Measurements from ENCODE around the gene ETF1. TPM values are rescaled to one million over a fixed set of nuclear protein-coding genes. Genes with fewer than 3 reads are reported as not detected.

ETF1 gene
- total and polyA plus RNA-seq, 9 of the 15 experiments (the other 6 are each of a cell fraction or from before 2014, with no cell fraction given), result 53.7 to 209 (median 164) TPM

- peak; percentile 18; the same call in 1 of the 2 replicates for TF ChIP-seq RERE (CRISPR knock-in tag; IDR thresholded peaks at IDR 0.05; ENCODE audit: borderline replicate concordance)
- no peak for TF ChIP-seq HNRNPK (IDR thresholded peaks at IDR 0.05; ENCODE audit: low read depth, low read length, poor library complexity, severe bottlenecking)
- TF ChIP-seq ZBTB49 (CRISPR knock-in tag; IDR thresholded peaks at IDR 0.05; ENCODE audit: borderline replicate concordance), result peak; percentile 48; the same call in 1 of the 2 replicates
- TF ChIP-seq ZNF431 (CRISPR knock-in tag; IDR thresholded peaks at IDR 0.05), result 0 out of 2 replicates have a peak, but pooled peaks have one; percentile 10
- peak; percentile 49 for TF ChIP-seq TAL1 (IDR thresholded peaks at IDR 0.05)
- peak; percentile 86 to 88; a peak in 2 of 4 replicates for TF ChIP-seq MLLT1 (IDR thresholded peaks at IDR 0.05)
- peak; percentile 97 for TF ChIP-seq GTF2E2 (tag; IDR thresholded peaks at IDR 0.05)
- TF ChIP-seq CHD2 (IDR thresholded peaks at IDR 0.05; ENCODE audit: low read depth, low read length), result peak; percentile 61
- peak; percentile 97 for TF ChIP-seq ETV1 (tag; conservative IDR thresholded peaks at IDR 0.05; ENCODE audit: low read depth)
- TF ChIP-seq HDAC2 (IDR thresholded peaks at IDR 0.05), result peak; percentile 76
- TF ChIP-seq, protein P1, sequence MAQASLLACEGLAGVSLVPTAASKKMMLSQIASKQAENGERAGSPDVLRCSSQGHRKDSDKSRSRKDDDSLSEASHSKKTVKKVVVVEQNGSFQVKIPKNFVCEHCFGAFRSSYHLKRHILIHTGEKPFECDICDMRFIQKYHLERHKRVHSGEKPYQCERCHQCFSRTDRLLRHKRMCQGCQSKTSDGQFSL (CRISPR knock-in tag; IDR thresholded peaks at IDR 0.05), result peak; percentile 98
- TF ChIP-seq, protein P1 (tag; IDR thresholded peaks at IDR 0.05), result peak in 1 of 2 experiments; percentile 68; a peak in 1 of 4 replicates
- TF ChIP-seq CBFB (CRISPR knock-in tag; IDR thresholded peaks at IDR 0.05), result peak; percentile 62; the same call in 1 of the 2 replicates
- TF ChIP-seq BHLHE40 (IDR thresholded peaks at IDR 0.05; ENCODE audit: low read length), result peak; percentile 79
- TF ChIP-seq PCBP2 (IDR thresholded peaks at IDR 0.05; ENCODE audit: low read depth, low read length, poor library complexity, severe bottlenecking), result no peak
- TF ChIP-seq ZNF644 (tag; IDR thresholded peaks at IDR 0.05; ENCODE audit: low read depth), result no peak; the same call in none of the 2 replicates
These were observed 32.4 kb upstream of the ETF1 start, which contains the start of gene HSPA9 (continued) for GRCh38 chr5:138575194-138576015.
